Brain microvascular endothelial cell (primary cell): ENCODE measurements around the gene EFNB2.

Experiments used
- DNase-seq: peaks from one replicate; pipeline ENCODE4 v3.0.0-alpha.2; 2020
- H3K27ac ChIP-seq: fragments of 250-450 bp; sonication (Bioruptor Pico); 2 replicates; pipeline ENCODE4 v1.5.1; 2020; ENCODE audit warnings: mild to moderate bottlenecking, moderate library complexity
- H3K27me3 ChIP-seq: fragments of 250-450 bp; sonication (Bioruptor Pico); replicated peaks from 2 replicates; pipeline ENCODE4 v1.5.1; 2020; ENCODE audit warnings: mild to moderate bottlenecking
- H3K36me3 ChIP-seq: fragments of 250-450 bp; sonication (Bioruptor Pico); replicated peaks from 2 replicates; pipeline ENCODE4 v1.5.1; 2020; ENCODE audit warnings: mild to moderate bottlenecking
- H3K4me3 ChIP-seq: 2 replicates; pipeline ENCODE4 v1.5.1; 2011; ENCODE audit warnings: low read depth, mild to moderate bottlenecking, control low read depth, low read length, moderate library complexity
- CTCF ChIP-seq: IDR thresholded peaks from 2 replicates; pipeline ENCODE4 v1.5.1; 2011; ENCODE audit warnings: low read depth, mild to moderate bottlenecking, moderate library complexity, low read length, control low read depth, inconsistent platforms; ENCODE audit errors: missing control alignments
- in situ Hi-C: cut with HindIII; loops from 2 replicates; pipeline ENCODE4 v1.10.0; 2017; ENCODE audit warnings: low sequenced_read_pairs, low pct_ligation_motif_present

The EFNB2 gene

GRCh38 chr13:106520251-106521054 lies 15.0 kb downstream of the EFNB2 start:
- H3K4me3 ChIP-seq = no peak overlapping the region
- DNase-seq = no peak
- peak; percentile 44 for TF ChIP-seq CTCF
- H3K27me3 ChIP-seq = no peaks in the 10 kb centered on the region
- in situ Hi-C loops = no loop called here
- H3K27ac ChIP-seq = no peak overlapping the region
- no peaks in the 10 kb centered on the region for H3K36me3 ChIP-seq

- Histone ChIP-seq H3K4me3 (no peak overlapping the region), H3K27ac (no peak overlapping the region), H3K36me3 (no peaks in the 10 kb centered on the region), H3K27me3 (no peaks in the 10 kb centered on the region)
- in situ Hi-C loops = no loop called here
- no peak for DNase-seq
- TF ChIP-seq CTCF = no peak
These were observed 16.9 kb downstream of the EFNB2 start for GRCh38 chr13:106518512-106518911.

- H3K27ac ChIP-seq = no peak overlapping the region
- no peaks in the 10 kb centered on the region for H3K27me3 ChIP-seq
- no peaks in the 10 kb centered on the region for H3K36me3 ChIP-seq
- H3K4me3 ChIP-seq = no peak overlapping the region
- in situ Hi-C loops = no loop called here
- no peak for DNase-seq
- no peak for TF ChIP-seq CTCF
These were observed 18.2 kb downstream of the EFNB2 start for GRCh38 chr13:106517109-106517847.

GRCh38 chr13:106515635-106516254 lies 19.7 kb downstream of the EFNB2 start:
- TF ChIP-seq CTCF = no peak
- in situ Hi-C loops = no loop called here
- Histone ChIP-seq H3K4me3 (no peak overlapping the region), H3K27ac (no peak overlapping the region), H3K27me3 (no peaks in the 10 kb centered on the region), H3K36me3 (peaks cover 7% of the 10 kb centered on the region)
- DNase-seq = no peak

- peaks cover 11% of the 10 kb centered on the region for H3K36me3 ChIP-seq
- H3K27ac ChIP-seq = no peak overlapping the region
- DNase-seq = no peak
- TF ChIP-seq CTCF = no peak
- in situ Hi-C loops = no loop called here
- H3K4me3 ChIP-seq = no peak overlapping the region
- no peaks in the 10 kb centered on the region for H3K27me3 ChIP-seq
These were observed 20.4 kb downstream of the EFNB2 start for GRCh38 chr13:106514928-106515634.
